Inferior parietal cortex (tissue), 1 donor: ENCODE measurements around the gene RAI14.
"Not testable (repeated sequence)": the region's sequence is repeated elsewhere in the genome, so short reads cannot be mapped to it uniquely, and the experiment has no call there.

ENCODE experiments used
- DNase-seq: peaks from one replicate; pipeline ENCODE4 v3.0.0-alpha.2; 2016; ENCODE audit errors: extremely low spot score

RAI14 gene

DNA sequence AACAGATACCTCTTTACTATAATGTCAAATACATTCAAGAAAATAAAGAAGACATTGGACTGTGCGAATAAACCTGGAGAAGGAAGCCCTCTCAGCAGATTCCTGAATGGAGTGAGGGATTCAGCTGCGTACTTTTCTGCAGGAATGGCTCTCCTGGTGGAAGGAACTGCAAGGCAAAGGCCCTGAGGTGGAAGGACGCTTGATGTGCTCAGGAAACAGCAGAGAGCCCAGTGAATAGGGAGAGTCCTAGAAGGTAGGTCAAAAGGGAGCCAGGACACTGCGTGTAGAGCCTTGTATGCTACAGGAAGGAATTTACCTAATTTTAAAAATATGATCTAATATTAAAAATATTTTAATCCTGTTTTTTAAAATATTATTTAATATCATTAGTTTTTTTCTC is 114.4 kb downstream of the RAI14 start:
- no peak for DNase-seq

- no peak for DNase-seq
Measured at GRCh38 chr5:34771076-34771475, 114.9 kb downstream of the RAI14 start.

DNA sequence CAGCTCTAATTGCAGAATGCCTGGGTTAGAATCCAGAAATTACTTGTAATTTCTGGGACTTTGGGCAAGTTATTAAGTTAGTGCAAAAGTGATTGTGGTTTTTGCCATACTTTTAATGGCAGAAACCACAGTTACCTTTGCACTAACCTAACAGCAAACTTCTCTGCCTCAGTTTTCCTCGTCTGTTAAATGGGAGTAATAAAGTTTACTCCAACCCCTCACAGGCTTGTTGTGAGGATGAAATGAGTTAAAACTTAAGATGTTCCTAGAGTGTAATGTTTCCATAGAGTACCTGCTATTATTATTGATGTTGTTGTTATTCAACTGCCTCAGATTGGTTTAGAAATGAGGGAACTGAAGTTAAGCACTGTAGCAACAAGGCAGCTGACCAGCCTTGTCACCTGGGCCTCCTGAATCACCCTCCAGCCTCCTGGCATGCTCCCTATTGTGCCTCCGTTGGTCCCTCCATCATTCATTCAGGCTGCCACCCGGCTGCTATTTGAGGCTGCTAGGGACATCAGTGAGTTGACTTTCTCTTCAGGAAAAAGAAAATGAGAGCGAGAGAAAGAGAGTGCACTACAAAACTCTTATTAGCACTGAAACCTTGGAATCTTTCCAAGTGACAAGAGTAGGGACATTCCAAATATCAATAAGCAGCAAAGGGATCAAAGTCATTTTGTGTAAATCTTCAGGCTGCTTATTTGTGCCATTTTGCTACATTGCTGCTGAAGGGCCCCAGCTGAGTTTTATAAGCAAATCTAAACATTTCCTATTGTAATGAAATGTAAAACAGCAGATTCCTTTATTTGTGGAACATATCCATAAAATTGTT is 116.4 kb downstream of the RAI14 start:
- no peak for DNase-seq

DNA sequence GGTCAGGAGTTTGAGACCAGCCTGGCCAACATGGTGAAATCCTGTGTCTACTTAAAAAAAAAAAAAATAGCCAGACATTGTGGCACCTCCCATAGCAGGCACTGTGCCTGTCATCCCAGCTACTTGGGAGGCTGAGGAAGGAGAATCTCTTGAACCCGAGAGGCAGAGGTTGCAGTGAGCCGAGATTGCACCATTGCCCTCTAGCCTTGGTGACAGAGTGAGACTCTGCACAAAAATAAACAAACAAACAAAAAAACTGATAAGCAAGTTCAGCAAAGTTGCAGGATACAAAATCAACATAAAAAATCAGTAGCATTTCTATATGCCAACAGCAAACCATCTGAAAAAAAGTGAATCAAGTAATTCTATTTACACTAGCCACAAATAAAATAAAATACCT is 118.0 kb downstream of the RAI14 start:
- no peak for DNase-seq

GRCh38 chr5:34774678-34775077 is 118.5 kb downstream of the RAI14 start:
- DNase-seq = not testable (repeated sequence)

- peak; percentile 25 for DNase-seq
Measured at GRCh38 chr5:34775886-34776285, 119.8 kb downstream of the RAI14 start.

GRCh38 chr5:34778091-34778850 is 122.1 kb downstream of the RAI14 start:
- DNase-seq = no peak

GRCh38 chr5:34783892-34784291 is 127.8 kb downstream of the RAI14 start:
- DNase-seq = not testable (repeated sequence)

DNA sequence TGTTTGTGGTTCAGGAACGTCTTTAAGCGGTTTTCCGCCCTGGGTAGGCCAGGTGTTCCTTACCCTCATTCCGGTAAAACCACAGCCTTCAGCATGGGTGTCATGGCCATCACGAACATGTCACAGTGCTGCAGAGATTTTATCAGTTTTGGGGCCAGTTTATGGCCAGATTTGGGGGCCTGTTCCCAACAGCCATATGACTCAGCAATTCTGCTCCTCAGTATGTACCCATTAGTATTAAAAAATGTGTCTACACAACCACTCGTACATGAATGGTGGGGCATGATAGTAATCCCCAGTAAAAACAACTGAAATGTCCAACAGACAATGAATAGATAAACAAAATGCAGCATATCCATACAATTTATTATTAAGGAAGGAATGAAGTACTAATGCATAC is 130.9 kb downstream of the RAI14 start:
- DNase-seq = no peak

GRCh38 chr5:34789021-34789531 is 132.9 kb downstream of the RAI14 start:
- DNase-seq = no peak

DNA sequence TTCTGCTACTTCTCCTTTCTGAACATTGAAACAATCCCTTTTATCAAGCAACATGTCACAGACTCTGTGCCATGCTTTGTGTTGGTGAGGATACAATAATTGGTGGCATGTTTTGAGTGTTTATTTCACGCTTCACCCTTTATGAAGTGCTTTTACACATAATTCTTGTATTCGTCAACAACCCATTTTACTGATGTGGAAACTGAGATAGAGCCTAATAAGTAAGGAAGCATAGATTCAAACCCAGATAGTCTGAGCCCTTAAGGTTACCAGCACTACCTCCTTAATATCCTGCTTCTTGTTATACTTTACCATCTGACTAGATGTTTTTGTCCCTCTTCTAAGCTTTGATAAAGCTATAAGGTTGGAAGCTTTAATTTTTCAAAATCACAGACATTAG is 133.5 kb downstream of the RAI14 start:
- DNase-seq = no peak

DNA sequence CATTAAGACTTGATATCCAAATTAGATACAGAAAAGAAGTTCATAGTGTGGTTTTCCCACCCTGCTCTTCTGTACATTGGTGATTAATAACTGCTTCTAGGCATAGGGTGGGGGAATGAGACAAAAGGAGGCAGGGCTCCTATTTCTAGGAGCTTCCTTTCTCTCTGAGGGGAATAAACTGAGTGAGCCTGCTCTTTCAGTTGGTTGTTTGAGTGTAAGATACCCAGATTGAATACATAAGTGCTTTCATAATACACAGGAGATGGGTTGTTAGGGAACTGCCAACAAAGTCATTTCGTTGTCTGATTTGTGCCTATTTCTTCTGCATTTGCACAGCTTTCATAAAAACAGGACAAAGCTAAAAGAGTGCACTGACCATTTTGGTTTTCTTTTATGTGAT is 133.9 kb downstream of the RAI14 start:
- no peak for DNase-seq

DNA sequence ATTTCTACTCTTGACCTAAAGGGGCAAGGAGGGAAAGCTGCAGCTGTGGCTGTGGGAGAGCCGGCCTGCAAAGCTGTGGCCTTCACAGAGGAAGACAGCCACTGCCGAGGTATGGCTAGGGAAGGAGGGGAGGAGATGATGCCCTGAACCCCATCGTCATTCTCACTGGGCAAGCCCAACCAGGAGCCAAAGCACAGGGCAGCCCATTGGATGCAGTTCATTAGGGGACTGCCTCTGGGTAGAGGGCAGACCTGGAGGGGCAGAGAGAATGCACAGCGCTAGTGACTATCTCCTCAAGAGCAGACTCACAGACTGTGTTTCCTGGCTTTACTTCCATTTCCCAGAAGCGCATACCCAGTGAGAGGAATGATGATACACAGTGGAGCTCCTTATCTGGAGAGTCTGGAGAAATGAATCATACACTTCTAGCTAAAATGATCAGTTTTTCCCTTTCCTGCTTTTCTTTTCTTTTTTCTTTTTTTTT is 135.7 kb downstream of the RAI14 start:
- DNase-seq = no peak

DNA sequence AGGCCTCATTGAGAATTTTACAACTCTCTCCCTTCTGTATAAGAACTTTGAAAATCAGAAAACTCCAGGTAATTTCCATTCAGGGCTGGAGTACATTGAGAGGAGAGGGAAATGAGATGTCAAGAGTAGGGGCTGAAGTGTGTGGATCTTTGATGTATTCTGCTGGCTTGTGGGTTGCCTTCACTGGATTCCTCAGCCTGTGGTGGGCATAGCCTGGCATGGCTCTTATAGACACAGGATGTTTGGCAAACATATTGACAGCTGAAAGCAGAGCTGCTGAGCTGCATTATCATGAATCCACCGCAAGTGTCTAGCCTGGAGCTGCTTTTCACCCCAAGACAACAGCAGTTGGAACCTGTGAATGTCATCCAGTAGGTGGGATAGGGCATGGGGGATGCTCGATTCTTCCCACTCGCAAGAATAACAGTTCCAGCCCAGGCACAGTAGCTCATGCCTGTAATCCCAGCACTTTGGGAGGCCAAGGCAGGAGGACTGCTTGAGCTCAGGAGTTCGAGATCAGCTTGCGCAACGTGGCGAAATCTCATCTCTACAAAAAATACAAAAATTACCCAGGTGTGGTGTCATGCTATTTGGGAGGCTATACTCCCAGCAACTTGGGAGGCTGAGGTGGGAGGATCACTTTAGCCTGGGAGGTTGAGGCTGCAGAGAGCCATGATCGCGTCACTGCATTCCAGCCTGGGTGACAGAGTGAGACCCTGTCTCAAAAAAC is 146.9 kb downstream of the RAI14 start:
- DNase-seq = no peak

- no peak for DNase-seq
Measured at GRCh38 chr5:34803974-34804732, 148.0 kb downstream of the RAI14 start.

- DNase-seq = no peak
Measured at GRCh38 chr5:34804913-34805312, 148.8 kb downstream of the RAI14 start.

- DNase-seq = no peak
Measured at GRCh38 chr5:34806532-34806931, 150.4 kb downstream of the RAI14 start.

- no peak for DNase-seq
Measured at GRCh38 chr5:34811706-34812105, 155.6 kb downstream of the RAI14 start.

GRCh38 chr5:34813509-34813908 is 157.4 kb downstream of the RAI14 start:
- DNase-seq = no peak

- no peak for DNase-seq
Measured at GRCh38 chr5:34817558-34818351, 161.6 kb downstream of the RAI14 start.
